Thyroid gland (tissue), 4 donors: ENCODE measurements around the gene TUBB1. TPM values are rescaled to one million over a fixed set of nuclear protein-coding genes. Genes with fewer than 3 reads are reported as not detected.
A peak's percentile ranks its signal among the peaks of the same experiment; 100 is the strongest.

Experiments
- DNase-seq, 2 donors: peaks; one replicate each; pipeline ENCODE4 v3.0.0-alpha.2; 2019
- H3K27ac ChIP-seq, 3 donors: fragments of 200-600 bp; sonication (generic); 1 replicate in 2 of 3; 2 replicates in 1 of 3; pipeline ENCODE4 v1.5.1; 2016 to 2019; ENCODE audit warnings: mild to moderate bottlenecking in 1 of 3, moderate library complexity in 1 of 3
- H3K27me3 ChIP-seq: fragments of 200-600 bp; sonication (generic); one replicate; pipeline ENCODE4 v1.5.1; 2019
- H3K36me3 ChIP-seq, 2 donors: fragments of 200-600 bp; sonication (generic); one replicate each; pipeline ENCODE4 v1.5.1; 2016 to 2019
- H3K4me1 ChIP-seq, 2 donors: fragments of 200-600 bp; sonication (generic); one replicate each; pipeline ENCODE4 v1.5.1; 2017 to 2019
- H3K4me3 ChIP-seq, 3 donors: fragments of 200-600 bp; sonication (generic); replicated peaks in 1 of 3; 1 replicate in 2 of 3; 2 replicates in 1 of 3; pipeline ENCODE4 v1.5.1; 2016; ENCODE audit warnings: mild to moderate bottlenecking in 1 of 3
- H3K9me3 ChIP-seq: fragments of 200-600 bp; sonication (generic); one replicate; pipeline ENCODE4 v1.5.1; 2017
- POLR2A ChIP-seq, 2 donors: fragments of 450-650 bp; IDR thresholded peaks; one replicate each; pipeline ENCODE4 v1.6.1; 2017; ENCODE audit warnings: antibody characterized with exemption in 2 of 2, mild to moderate bottlenecking in 2 of 2, moderate library complexity in 1 of 2
- WGBS, 2 donors: methylation state at CpG; one replicate each; pipeline ENCODE4 v1.1.5; 2017; 5-methylcytosine and 5-hydroxymethylcytosine counted together
- intact Hi-C: fragments of 100-400 bp; cut with DNase I; formaldehyde crosslinking; loops from one replicate; pipeline ENCODE4 v1.15.1; 2023
- total RNA-seq, 4 donors: library from RNA; depleted of rRNA; stranded (reverse); fragments of >200 nt; gene quantifications; one replicate each; pipeline ENCODE4 v1.2.3, GENCODE V29; 2016
- TF ChIP-seq, protein P1 (sequence below), 6 experiments: fragments of 200-600 bp in 3 of 6; fragments of 450-650 bp in 3 of 6; sonication (generic) in 3 of 6; IDR thresholded peaks; one replicate each; pipeline ENCODE4 v1.5.1; 2016 to 2019; ENCODE audit warnings: antibody characterized with exemption in 6 of 6, mild to moderate bottlenecking in 2 of 6, inconsistent platforms in 1 of 6, moderate library complexity in 1 of 6

Gene TUBB1
- total RNA-seq, 4 donors from 2014 or later: 0.11 to 0.46 TPM; not detected in 2

DNA sequence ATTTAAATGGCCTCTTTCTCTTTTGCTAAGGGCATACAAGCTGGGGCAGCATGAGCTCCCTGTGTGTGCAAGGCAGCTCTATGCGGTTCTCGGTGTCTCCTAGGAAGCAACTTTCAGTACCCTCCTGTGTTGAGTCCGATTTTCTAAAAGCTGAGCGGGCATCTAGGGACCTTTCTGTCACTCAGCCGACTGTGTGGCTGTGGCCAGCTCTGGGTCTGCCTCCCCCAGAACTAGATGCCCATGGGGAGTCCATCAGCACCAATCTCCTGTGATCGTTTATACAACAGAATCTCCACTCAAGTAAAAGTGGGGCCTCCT, 30.7 kb upstream of the TUBB1 start:
- 86 to 89% methylated on average over 6 of the region's 6 CpGs for WGBS, 2 donors
- intact Hi-C loops: loop anchor here (10.0 kb wide), 1 partner anchor 46 kb away; the partner anchor contains the start of gene ATP5F1E
- no peaks in the 10 kb centered on the region for H3K9me3 ChIP-seq
- TF ChIP-seq POLR2A (IDR thresholded peaks at IDR 0.05): no peak
- TF ChIP-seq, protein P1, sequence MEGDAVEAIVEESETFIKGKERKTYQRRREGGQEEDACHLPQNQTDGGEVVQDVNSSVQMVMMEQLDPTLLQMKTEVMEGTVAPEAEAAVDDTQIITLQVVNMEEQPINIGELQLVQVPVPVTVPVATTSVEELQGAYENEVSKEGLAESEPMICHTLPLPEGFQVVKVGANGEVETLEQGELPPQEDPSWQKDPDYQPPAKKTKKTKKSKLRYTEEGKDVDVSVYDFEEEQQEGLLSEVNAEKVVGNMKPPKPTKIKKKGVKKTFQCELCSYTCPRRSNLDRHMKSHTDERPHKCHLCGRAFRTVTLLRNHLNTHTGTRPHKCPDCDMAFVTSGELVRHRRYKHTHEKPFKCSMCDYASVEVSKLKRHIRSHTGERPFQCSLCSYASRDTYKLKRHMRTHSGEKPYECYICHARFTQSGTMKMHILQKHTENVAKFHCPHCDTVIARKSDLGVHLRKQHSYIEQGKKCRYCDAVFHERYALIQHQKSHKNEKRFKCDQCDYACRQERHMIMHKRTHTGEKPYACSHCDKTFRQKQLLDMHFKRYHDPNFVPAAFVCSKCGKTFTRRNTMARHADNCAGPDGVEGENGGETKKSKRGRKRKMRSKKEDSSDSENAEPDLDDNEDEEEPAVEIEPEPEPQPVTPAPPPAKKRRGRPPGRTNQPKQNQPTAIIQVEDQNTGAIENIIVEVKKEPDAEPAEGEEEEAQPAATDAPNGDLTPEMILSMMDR (IDR thresholded peaks at IDR 0.05): no peak
- H3K27ac ChIP-seq: peak overlapping the region; percentile 43 to 87 (median 71)
- H3K4me3 ChIP-seq: no peak overlapping the region
- peaks cover 51 to 55% of the 10 kb centered on the region in 2 donors for H3K36me3 ChIP-seq
- no peaks in the 10 kb centered on the region for H3K27me3 ChIP-seq
- no peak for DNase-seq
- H3K4me1 ChIP-seq: peaks cover 59 to 65% of the 10 kb centered on the region in 2 donors

DNA sequence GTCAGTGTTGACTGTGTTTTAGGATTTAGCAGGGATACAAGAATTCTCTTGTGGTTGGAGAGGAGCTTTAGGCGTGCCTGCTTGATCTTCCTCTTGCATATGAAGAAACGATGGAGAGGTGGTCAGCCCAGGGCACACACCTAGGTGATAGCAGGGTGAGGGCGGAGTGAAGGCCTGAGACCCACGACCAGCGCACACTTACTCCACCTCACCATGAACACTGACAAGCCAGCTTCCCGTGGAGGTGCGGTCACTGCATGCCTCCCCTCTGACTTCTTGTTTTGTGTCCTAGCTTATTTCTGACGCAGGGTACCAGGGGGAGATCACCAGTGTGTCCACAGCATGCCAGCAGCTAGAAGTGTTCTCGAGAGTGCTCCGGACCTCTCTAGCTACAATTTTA, 30.0 kb upstream of the TUBB1 start:
- TF ChIP-seq, protein P1 (IDR thresholded peaks at IDR 0.05): no peak
- no peak for TF ChIP-seq POLR2A (IDR thresholded peaks at IDR 0.05)
- Histone ChIP-seq H3K36me3 (peaks cover 57 to 62% of the 10 kb centered on the region in 2 donors), H3K27me3 (no peaks in the 10 kb centered on the region), H3K27ac (peak overlapping the region in 1 of 3 donors; percentile 87), H3K9me3 (no peaks in the 10 kb centered on the region), H3K4me1 (peaks cover 52 to 62% of the 10 kb centered on the region in 2 donors), H3K4me3 (no peak overlapping the region)
- intact Hi-C loops: loop anchor here (10.0 kb wide), 1 partner anchor 46 kb away; the partner anchor contains the start of gene ATP5F1E
- WGBS, 2 donors: 93 to 94% methylated on average over 10 of the region's 10 CpGs
- no peak for DNase-seq

DNA sequence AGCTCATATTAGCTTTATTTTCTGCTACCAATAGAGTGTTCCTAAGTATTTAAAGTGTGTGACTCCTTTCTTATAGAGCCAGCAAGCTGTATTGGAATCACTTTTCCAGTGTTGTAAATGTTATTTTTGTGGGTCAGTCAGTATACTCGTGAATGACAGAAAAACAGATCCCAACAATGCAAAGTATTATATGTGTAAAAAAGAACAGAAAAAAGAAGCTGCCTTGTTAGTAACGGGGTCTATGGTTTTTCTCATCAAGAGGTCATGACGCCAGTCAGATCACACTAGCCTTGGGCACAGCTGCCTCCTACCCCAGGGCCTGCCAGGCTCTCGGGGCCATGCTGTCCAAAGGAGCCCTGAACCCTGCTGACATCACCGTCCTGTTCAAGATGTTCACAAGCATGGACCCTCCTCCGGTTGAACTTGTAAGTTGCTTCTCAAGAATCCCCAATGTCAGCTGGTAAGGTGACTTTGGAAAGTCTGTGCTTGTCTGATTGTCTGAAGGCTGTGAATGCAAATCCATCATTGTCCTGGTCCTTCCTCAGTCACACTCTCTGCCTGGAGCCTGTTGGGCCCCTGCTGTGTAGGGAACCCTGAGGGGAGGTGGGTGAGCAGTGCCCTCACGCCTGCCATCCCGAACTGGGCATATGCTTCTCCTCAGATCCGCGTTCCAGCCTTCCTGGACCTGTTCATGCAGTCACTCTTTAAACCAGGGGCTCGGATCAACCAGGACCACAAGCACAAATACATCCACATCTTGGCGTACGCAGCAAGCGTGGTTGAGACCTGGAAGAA, 28.4 kb upstream of the TUBB1 start:
- DNase-seq: no peak
- no peaks in the 10 kb centered on the region for H3K9me3 ChIP-seq
- H3K36me3 ChIP-seq: peaks cover 73 to 77% of the 10 kb centered on the region in 2 donors
- no peaks in the 10 kb centered on the region for H3K27me3 ChIP-seq
- H3K27ac ChIP-seq: peak overlapping the region; percentile 45 to 87 (median 46)
- WGBS, 2 donors: 94% methylated on average over 13 to 14 of the region's 14 CpGs
- peaks cover 40 to 48% of the 10 kb centered on the region in 2 donors for H3K4me1 ChIP-seq
- intact Hi-C loops: no loop called here
- H3K4me3 ChIP-seq: no peak overlapping the region
- TF ChIP-seq POLR2A (IDR thresholded peaks at IDR 0.05): no peak
- TF ChIP-seq, protein P1 (IDR thresholded peaks at IDR 0.05): no peak

DNA sequence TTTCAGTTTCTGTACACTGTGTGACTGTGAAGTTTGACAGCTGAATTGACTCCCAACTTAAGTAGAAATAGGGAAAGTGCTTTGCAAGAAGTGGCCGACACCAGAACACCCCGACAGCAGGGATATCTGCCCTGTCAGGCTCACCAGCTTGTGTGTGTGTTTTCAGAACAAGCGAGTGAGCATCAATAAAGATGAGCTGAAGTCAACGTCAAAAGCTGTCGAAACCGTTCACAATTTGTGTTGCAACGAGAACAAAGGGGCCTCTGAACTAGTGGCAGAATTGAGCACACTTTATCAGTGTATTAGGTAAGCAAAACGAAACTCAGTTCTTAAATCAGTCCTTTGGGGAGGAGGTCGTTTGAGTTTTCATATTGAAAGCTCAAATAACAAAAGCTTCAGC, 27.5 kb upstream of the TUBB1 start:
- Histone ChIP-seq H3K36me3 (peaks cover 78 to 82% of the 10 kb centered on the region in 2 donors), H3K4me3 (no peak overlapping the region), H3K27ac (peak overlapping the region in 2 of 3 donors; percentile 26 to 87), H3K9me3 (no peaks in the 10 kb centered on the region), H3K27me3 (no peaks in the 10 kb centered on the region), H3K4me1 (peaks cover 38 to 49% of the 10 kb centered on the region in 2 donors)
- no peak for DNase-seq
- no peak for TF ChIP-seq POLR2A (IDR thresholded peaks at IDR 0.05)
- TF ChIP-seq, protein P1 (IDR thresholded peaks at IDR 0.05): no peak
- 91 to 92% methylated on average over 9 of the region's 9 CpGs for WGBS, 2 donors
- intact Hi-C loops: no loop called here

DNA sequence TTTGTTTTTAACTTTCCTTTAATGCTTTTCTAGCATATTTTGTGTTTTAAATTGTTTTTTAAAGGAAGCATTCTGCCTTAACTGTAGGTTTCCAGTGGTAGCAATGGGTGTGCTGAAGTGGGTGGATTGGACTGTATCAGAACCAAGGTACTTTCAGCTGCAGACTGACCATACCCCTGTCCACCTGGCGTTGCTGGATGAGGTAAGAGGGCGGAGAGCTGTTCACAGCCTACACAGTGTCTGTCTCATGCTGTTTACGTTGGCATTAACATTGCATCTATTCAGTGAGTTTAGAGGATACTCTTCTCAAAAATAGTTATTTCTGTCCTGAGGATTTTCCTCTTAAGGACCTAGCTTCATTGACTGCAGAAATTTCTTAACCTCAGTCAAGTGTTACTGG, 26.3 kb upstream of the TUBB1 start:
- H3K4me1 ChIP-seq: peaks cover 30 to 38% of the 10 kb centered on the region in 2 donors
- H3K36me3 ChIP-seq: peaks cover 80 to 82% of the 10 kb centered on the region in 2 donors
- H3K27ac ChIP-seq: peak overlapping the region; percentile 30 to 64 (median 34)
- peak in 1 of 2 donors; percentile 27 for DNase-seq
- TF ChIP-seq POLR2A (IDR thresholded peaks at IDR 0.05): no peak
- TF ChIP-seq, protein P1 (IDR thresholded peaks at IDR 0.05): no peak
- WGBS, 2 donors: 73 to 85% methylated on average over 3 of the region's 3 CpGs
- no peak overlapping the region for H3K4me3 ChIP-seq
- intact Hi-C loops: no loop called here
- no peaks in the 10 kb centered on the region for H3K27me3 ChIP-seq
- no peaks in the 10 kb centered on the region for H3K9me3 ChIP-seq
